Skeletal muscle cell (primary cell): ENCODE results near the gene MERTK.
"Not testable (repeated sequence)": the region's sequence is repeated elsewhere in the genome, so short reads cannot be mapped to it uniquely, and the experiment has no call there.

Experiments used
- DNase-seq: peaks from one replicate; pipeline ENCODE4 v3.0.0-alpha.2; 2010; ENCODE audit warnings: low read depth
- H3K4me3 ChIP-seq: 2 replicates; pipeline ENCODE4 v1.5.1; 2011; ENCODE audit warnings: low read depth, mild to moderate bottlenecking, control low read depth, low read length, moderate library complexity

MERTK gene

DNA sequence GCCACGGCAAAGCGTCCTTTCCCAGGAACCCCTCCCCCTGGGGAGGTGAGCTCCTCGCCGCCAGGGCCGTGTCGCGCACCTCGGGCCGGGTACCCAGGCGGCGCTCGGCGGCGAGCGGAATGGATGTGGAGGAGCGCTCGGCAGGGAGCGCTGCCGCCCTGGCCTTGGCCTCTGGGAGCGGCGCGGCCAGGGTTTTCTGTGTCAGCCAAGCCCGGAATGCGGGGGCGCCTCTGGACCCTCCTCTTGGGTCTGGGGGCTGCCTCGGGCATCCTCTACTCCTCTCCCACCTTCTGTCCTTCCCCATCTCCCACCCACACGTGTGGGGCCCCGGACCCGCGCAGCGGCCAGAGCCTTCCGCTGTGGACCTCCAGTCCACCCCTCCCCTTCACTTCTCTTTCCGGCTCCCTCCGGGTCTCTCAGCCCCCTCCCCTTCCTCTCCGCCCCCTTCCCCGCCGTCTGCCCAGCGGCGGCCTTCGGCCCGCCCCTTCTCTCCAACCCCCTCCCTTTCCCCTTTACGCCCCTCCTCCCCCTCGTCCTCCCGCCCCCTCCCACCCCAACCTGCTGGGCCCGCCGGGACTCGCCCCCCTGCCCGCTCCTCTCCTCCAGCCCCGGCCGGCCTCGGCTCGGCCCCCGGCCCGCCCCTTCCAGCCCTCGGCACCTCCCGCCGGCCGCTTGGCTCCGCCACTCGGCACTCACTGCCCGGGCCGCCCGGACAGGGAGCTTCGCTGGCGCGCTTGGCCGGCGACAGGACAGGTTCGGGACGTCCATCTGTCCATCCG lies at the start of gene MERTK:
TSS of gene MERTK (plus strand) at position 684 of the 779 bp plus-strand sequence. CDS start 129 bp downstream, outside the sequence.
- H3K4me3 ChIP-seq: peak within 1 kb of the TSS; percentile 65
- no peak for DNase-seq

DNA sequence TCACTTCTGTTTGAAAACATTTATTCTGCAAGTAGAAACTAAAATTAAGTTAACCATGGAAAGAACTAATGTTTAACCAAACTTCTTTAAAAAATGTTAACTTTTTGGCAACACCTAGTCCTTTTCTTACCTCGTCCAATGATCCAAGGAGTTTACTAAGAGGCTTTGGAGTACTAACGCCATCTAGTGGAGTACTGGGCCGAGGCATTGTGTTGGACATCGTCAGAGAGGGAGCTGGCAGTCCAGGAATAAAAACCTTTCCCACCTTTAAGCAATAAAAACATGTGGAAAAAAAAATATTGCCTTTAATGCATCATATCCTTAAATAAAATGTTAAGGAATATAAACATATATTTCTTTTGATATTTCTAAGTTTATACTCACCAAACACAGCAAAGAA lies 47.8 kb upstream of the MERTK start:
- peak; percentile 1 for DNase-seq
- H3K4me3 ChIP-seq: not testable (repeated sequence)

DNA sequence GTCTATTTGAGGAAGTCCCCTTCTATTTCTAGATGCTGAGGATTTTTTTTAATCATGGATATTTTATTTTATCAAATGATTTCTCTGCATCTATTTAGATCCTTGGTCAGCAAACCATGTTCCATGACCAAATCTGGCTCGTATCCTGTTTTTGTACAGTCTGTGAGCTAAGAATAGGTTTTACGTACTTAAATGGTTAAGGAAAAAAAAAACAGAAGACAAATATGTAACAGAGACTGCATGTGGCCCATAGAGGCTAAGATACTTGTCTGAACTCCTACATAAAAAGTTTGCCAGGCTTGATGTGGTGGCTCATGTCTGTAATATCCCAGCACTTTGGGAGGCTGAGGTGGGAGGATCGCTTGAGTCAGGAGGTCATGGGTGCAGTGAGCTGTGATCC lies 45.9 kb upstream of the MERTK start:
- not testable (repeated sequence) for H3K4me3 ChIP-seq, DNase-seq

DNA sequence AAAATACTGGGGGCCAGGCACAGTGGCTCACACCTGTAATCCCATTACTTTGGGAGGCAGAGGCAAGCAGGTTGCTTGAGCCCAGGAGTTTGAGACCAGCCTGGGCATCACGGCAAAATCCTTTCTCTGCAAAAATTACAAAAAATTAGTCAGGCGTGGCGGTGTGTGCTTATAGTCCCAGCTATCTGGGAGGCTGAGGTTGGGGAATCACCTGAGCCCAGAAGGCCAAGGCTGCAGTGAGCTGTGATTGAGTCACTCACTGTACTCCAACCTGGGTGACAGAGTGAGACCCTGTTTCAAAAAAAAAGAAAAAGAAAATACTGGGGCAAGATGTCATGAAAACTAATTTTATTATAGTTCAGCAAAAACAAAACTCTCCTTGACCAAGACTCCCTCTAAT lies 38.4 kb upstream of the MERTK start:
- DNase-seq, H3K4me3 ChIP-seq: not testable (repeated sequence)

DNA sequence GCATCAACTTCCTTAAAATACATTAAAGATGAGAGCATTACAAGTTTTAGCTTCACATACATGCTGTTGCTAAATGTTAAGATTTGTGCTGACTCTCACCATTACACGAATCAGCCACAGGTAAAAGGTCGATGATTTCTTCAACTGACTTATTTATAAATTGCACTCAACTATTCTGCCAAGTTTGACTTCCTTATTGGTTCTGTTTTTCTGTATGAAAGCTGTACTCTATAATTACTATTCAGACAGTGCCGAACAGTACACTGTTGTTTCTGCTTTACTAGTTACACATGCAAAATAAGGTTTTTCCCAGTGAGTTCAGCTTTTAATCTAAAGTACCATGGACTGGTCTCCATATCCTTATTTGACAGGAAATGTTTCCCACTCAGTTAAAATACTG lies 33.3 kb upstream of the MERTK start:
- not testable (repeated sequence) for DNase-seq, H3K4me3 ChIP-seq

DNA sequence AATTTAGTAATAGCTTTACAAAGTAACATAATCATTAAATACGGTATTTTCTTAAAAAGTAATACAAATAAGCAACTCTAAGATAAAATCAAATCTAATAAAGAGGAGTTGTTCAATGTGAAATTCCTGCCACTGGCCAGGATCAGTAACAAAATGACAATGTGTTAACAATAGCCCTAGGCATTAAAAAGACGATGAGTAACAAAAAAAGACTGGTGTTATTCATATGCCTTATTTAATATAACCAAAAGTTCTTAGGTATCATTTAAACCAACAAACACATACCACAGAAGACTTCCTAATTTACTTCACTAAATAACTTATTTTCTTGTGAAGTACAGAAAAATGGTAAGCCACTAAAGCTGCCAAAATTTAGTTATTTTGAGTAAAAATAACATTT lies 25.6 kb upstream of the MERTK start:
- DNase-seq, H3K4me3 ChIP-seq: not testable (repeated sequence)

DNA sequence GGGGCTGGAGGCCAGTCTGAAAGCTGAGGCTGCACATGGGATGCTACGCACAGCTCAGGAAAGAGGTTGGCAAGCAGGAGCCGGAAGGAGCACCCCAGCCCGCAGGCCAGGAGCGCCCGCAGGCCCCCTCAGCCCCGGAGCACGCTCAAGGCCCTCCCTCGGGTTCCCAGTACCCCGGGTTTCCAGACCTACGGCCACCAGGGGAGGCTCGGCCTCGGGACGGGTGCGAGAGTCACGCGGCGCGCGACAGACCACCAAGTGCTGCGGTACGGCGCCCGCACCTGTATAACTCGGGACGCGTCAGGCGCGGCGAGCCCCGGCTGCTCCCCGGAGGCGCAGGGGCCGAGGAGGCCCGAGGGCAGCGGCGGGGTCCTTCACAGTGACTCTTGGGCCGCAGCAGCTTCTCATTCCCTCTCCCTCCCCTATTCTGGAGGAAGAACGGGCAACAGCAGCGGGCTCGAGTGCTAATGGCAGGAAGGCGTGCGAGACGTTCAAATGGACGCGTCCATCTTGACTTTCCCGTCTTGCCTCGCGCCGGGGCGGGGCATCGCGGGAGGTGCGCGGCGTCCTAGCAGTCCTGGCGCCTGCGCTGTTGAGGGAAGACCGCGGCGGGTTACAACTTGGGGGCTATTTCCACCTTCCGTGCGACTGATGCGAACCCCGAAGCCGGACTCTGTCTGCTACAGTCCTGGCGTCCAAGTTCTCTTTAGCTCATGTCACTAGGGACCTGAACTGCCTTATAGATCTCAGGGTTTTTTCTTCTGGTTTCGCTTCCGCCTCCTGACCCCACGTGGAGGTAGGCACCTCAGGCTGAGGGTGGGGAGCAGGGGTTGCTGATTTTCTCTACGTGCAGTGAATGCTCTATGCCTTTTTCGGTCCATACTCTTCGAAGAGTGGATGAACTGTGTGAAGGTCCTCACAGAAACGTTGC lies 14.5 kb upstream of the MERTK start, which contains the start of gene ANAPC1:
TSS of gene ANAPC1 (minus strand) at position 533 of the 931 bp plus-strand sequence. CDS start 3,368 bp downstream, outside the sequence.
- DNase-seq: peak; percentile 40
- H3K4me3 ChIP-seq: peak within 1 kb of the TSS; percentile 98

DNA sequence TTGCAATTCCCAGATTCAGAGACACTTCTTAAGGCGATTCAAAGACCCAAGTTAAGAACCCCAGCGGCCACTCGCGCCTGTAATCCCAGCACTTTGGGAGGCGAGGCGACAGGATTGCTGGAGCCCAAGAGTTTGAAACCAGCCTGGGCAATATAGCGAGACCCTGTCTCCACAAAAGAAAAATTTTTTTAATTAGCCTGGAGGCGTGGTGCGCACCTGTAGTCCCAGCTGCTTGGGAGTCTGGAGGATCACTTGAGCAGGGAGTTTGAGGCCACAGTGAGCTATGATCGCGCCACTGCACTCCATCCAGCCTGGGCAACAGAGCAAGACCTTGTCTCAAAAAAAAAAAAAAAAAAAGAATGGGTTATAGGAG lies 13.8 kb upstream of the MERTK start:
- peak overlapping the region; percentile 98 for H3K4me3 ChIP-seq
- no peak for DNase-seq

DNA sequence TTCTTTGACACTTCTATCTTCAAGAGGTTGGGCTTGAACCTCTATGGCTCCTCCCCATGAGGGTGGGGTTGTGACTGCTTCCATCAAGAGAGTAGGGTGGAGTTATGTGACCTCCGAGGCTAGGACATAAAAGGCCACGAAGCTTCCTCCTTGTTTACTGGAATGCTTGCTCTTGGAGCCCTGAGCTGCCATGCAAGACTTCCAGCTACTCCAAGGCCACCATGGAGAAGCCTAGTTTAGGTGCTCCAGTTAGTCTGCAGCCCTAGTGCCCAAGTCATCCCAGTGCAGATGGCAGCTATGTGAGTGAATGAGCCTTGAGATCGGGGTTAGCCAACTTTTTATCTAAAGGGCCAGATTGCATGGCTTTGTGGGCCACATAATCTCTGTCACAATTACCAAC lies 2.4 kb upstream of the MERTK start:
- no peak for DNase-seq

DNA sequence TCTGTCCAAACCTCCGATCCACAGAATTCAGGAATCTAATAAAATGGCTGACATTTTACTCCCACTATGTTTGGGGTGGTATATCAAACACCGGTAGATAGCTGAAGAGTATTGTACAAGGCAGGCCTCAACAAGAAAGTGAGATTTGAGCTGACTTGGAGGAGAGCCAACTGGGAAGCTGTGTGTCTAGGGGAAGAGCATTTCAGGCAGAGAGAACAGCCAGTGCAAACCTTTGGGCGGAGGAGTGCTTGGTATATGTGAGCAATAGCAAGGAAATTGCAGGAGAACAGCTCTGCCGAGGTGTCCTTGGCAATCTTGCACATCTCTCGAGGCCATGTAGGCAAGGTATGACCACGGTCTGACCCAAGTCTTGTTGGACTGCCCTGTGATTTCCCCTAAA lies 1.8 kb upstream of the MERTK start:
- no peak for DNase-seq
- H3K4me3 ChIP-seq: no peak overlapping the region

More for the DNA sequence above, 2.4 kb upstream of the MERTK start:
- H3K4me3 ChIP-seq: no peak overlapping the region

DNA sequence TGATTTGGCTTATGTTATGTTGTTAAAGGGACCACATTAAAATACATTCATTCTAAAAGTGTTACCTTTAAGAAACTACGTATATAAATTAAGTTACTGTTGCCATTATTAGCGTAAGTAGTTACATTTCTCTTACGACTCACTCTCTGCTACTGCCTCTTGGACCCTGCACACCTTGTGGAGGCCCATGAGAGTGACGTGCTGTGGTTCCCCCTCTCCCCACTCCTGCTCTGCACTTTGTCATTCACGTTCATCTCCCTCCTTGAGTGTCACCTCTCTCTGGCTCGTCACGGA lies 830 bp upstream of the MERTK start:
- DNase-seq: no peak
- peak overlapping the region; percentile 65 for H3K4me3 ChIP-seq

DNA sequence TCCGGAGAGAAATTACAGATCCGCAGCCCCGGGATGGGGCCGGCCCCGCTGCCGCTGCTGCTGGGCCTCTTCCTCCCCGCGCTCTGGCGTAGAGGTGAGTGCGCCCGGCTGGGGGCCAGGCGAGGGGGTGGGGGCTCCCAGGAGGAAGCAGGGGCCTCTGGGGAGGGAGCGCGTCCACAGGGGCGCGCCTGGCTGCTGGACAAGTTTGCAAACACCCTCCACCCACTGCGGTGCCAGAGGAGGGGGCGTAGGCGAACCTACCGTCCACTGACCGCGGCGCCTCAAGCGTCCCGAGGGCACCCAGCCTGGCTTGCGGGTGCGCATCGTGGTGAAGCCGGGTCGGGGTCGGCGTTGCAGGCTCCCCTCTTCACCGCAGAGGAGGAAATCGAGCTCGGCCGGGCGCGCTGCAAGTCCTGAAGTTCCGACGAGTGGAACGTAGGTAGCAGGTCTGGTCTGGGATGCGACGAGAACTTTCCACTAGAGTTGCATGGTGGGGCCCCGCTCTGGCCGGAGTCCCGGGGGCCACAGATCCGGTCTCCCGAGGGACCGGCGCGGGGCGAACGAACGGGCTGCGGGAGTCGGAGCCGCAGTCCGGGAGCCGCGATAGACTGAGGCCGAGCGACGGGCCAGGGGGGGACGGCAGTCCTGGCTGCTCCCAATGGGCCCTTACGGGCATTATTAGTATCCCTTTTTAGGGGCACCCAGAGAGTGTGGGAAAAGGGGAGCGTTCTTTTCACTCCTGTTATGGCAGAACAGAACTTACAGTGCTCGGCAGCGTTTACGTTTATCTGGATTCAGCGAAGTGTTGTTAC lies 502 bp downstream of the MERTK start:
- no peak for DNase-seq
- H3K4me3 ChIP-seq: peak overlapping the region; percentile 65

DNA sequence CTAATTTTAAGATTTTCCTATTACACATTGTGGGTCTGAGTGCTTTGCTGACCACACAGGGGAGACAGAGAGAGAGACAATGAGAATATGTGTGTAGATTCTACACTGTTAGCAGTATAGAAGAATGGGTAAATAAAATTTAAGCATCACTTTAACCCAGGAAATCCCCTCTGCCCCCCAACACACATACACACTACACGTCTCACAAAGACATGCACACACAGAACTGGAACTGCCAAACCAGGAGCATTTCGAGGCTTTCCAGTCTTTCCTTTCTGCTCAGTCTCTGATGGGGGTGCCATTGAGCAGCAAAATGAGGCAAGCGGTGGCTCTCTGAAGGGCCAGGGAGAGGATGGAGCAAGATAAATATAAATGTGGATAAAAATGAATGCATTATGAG lies 2.5 kb downstream of the MERTK start:
- H3K4me3 ChIP-seq: no peak overlapping the region
- DNase-seq: no peak

DNA sequence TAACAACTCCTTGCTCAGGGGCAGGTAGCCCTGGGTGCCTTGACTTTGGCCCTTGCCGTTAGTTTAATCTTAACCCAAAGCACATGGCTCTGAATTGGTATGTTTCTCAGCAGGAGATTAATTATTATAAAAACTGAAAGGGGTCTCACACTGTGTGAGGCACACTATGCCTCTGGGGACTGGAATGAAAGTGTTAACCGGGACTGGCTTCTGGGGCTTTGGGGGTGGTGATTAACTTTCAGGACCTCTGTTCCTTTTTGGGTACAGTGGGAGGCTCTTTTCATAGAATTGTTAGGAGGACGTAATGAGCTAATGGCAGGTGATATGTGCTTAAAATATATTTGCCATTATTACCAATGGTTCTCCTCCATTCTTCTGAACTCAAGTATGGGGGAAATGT lies 5.1 kb downstream of the MERTK start:
- no peak overlapping the region for H3K4me3 ChIP-seq
- no peak for DNase-seq

DNA sequence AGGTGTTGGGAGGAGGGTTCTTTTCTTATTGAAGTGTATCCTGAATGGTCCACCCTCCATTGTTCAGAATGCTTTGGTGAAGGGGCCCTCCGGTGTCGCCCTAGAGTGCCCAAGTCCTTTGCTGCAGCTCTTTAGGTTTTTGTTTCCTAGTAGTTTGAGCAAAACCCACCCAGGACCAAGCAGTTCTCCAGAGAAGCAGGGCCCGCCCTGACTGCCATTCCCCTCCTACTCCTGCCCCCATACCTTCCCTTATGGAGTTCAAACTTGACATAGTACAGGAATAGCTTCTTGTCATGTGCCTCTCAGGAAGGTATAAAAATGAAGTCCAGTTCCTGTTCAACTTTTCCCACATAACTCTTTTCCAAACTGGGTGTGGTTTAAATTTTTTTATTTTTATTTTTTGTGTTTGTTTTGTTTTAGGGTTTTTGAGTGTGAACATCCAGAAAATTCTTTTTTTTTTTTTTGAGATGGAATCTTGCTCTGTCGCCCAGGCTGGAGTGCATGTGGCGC lies 5.6 kb downstream of the MERTK start:
- no peak for DNase-seq
- no peak overlapping the region for H3K4me3 ChIP-seq

DNA sequence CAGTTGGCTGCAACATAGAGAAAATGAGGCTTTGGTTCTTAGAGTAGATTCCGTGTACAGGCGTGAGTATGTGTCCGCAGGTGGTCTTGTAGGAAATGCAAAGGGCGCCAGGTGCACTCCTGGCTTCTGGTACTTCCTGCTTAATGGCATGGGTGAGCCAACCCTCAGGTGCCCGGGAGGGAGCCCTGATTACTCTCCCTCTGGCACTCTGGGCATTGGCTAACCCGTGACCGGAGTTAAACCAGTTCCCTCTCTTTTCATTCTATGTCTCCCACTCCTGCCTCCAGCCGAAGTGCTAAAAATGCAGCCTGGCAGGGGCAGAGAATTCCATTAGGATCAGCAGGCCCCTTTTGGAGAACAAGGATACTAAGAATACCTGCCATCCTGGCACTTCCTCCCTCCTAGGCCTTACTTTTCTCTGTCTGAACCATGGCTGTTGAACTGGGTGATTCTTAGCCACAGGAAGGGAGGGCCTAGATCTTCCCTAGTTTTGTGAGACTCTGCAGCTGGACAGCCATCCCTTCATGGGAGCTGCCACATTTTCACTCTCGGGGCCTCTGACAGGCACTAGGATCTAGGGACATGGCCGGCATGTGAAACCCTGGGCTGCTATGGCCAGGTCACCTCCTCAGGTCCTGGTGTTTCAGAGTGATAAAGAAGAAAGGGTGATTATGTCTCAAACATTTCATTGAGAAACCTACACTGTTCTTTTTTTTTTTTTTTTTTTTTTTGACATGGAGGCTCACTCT lies 6.5 kb downstream of the MERTK start:
- no peak for DNase-seq
- no peak overlapping the region for H3K4me3 ChIP-seq

DNA sequence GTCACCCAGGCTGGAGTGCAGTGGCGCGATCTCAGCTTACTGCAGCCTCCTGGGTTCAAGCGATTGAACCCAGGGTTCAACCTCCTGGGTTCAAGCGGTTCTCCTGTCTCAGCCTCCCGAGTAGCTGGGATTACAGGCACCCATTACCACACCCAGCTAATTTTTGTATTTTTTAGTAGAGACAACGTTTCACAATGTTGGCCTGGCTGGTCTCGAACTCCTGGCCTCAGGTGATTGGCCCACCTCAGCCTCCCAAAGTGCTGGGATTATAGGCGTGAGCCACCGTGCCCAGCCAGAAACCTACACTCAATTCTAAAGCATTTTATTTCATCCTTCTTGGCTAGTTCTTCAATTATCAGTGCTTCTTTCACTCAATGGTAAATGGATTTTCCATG lies 7.1 kb downstream of the MERTK start:
- not testable (repeated sequence) for DNase-seq, H3K4me3 ChIP-seq

DNA sequence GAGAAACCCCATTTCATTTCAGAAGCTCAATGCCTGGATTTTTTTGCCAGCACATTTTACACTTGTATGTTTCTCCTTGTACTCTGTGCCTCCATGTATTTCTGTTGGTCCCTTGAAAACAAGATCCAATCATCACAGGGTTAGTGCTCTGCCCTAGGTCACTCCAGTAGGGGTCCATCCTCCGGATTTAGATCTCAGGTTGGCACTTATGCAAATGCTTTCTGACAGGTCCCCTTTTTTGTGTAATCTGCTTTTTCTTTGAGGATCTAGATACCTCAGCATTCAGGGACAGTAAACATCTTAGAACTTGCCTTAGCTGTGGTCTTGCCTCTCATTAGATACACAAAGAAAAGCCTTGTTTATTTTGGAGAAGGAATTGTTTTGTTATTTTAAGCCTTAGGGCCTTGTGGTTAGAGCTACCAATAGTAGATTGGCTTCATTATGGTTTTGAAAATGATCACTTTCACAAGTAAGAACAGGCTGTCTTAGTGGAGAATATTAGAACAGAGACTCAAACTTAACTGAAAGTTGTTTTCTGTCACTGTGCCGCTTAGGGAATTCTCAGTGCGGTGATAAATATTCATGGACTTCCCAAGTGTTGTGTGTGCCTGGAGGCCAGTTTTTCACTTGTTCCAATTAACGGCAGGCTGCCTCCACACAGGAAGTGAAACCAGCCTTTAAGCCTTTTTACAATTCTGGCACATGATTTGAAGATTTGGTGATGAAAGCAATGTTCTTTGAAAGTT lies 7.8 kb downstream of the MERTK start:
- no peak for DNase-seq
- H3K4me3 ChIP-seq: no peak overlapping the region
